ENCODE measurements around the gene KRTAP5-11.

The KRTAP5-11 gene

GRCh38 chr11:71562120-71562519 is 20.6 kb downstream of the KRTAP5-11 start:
- H4K5ac ChIP-seq (ENCODE audit: low read length) = no peak overlapping the region
- no peak overlapping the region for H3K4ac ChIP-seq (ENCODE audit: low read depth, low read length)
- H3K18ac ChIP-seq (ENCODE audit: low read length) = no peak overlapping the region
- H3K56ac ChIP-seq (ENCODE audit: low read length) = no peak overlapping the region
- no peak for DNase-seq
- no peaks in the 10 kb centered on the region for H3K79me1 ChIP-seq (ENCODE audit: low read length)
- H4K8ac ChIP-seq (ENCODE audit: low read depth, low read length) = no peak overlapping the region
- H2BK5ac ChIP-seq (ENCODE audit: low read length) = no peak overlapping the region
- no peak overlapping the region for H3K23ac ChIP-seq (ENCODE audit: low read length)
- no peak overlapping the region for H3K9ac ChIP-seq (ENCODE audit: low read length)
- H3K4me2 ChIP-seq (ENCODE audit: low read length) = no peak overlapping the region
- H2AK5ac ChIP-seq (ENCODE audit: low read length) = no peak overlapping the region
- no peak overlapping the region for H2BK120ac ChIP-seq (ENCODE audit: low read depth, low read length)
- no peaks in the 10 kb centered on the region for H3K36me3 ChIP-seq (ENCODE audit: control insufficient read depth, insufficient read depth, low read length)
- H3K79me2 ChIP-seq (ENCODE audit: control insufficient read depth, insufficient read depth, low read length) = no peaks in the 10 kb centered on the region
- no peaks in the 10 kb centered on the region for H3K27me3 ChIP-seq (ENCODE audit: insufficient read depth, low read length, poor library complexity)
- H3K4me1 ChIP-seq (ENCODE audit: control insufficient read depth, low read depth, low read length) = no peaks in the 10 kb centered on the region
- H3K4me3 ChIP-seq (ENCODE audit: low read length) = no peak overlapping the region
- no peak overlapping the region for H3K27ac ChIP-seq (ENCODE audit: low read depth, low read length)
- H2BK15ac ChIP-seq (replicated peaks; ENCODE audit: low read depth) = no peak overlapping the region

- DNase-seq = no peak
- Histone ChIP-seq H3K4me3 (ENCODE audit: low read length) (no peak overlapping the region), H3K27ac (ENCODE audit: low read depth, low read length) (no peak overlapping the region), H2AK5ac (ENCODE audit: low read length) (no peak overlapping the region), H2BK5ac (ENCODE audit: low read length) (no peak overlapping the region), H3K79me2 (ENCODE audit: control insufficient read depth, insufficient read depth, low read length) (no peaks in the 10 kb centered on the region), H3K23ac (ENCODE audit: low read length) (no peak overlapping the region), H4K8ac (ENCODE audit: low read depth, low read length) (no peak overlapping the region), H2BK120ac (ENCODE audit: low read depth, low read length) (no peak overlapping the region), H4K5ac (ENCODE audit: low read length) (no peak overlapping the region), H3K56ac (ENCODE audit: low read length) (no peak overlapping the region), H3K4me2 (ENCODE audit: low read length) (no peak overlapping the region), H3K18ac (ENCODE audit: low read length) (no peak overlapping the region), H3K36me3 (ENCODE audit: control insufficient read depth, insufficient read depth, low read length) (no peaks in the 10 kb centered on the region), H2BK15ac (replicated peaks; ENCODE audit: low read depth) (no peak overlapping the region), H3K4ac (ENCODE audit: low read depth, low read length) (no peak overlapping the region), H3K9ac (ENCODE audit: low read length) (no peak overlapping the region), H3K4me1 (ENCODE audit: control insufficient read depth, low read depth, low read length) (no peaks in the 10 kb centered on the region), H3K27me3 (ENCODE audit: insufficient read depth, low read length, poor library complexity) (no peaks in the 10 kb centered on the region), H3K79me1 (ENCODE audit: low read length) (no peaks in the 10 kb centered on the region)
- WGBS (ENCODE audit: extremely low coverage, insufficient coverage, low lambda C conversion rate) = no CpG with 5 or more reads among the region's 1 CpG
Measured at GRCh38 chr11:71558996-71559395, 23.7 kb downstream of the KRTAP5-11 start.

- Histone ChIP-seq H2BK15ac (replicated peaks; ENCODE audit: low read depth) (no peak overlapping the region), H3K4me2 (ENCODE audit: low read length) (no peak overlapping the region), H2AK5ac (ENCODE audit: low read length) (no peak overlapping the region), H2BK120ac (ENCODE audit: low read depth, low read length) (no peak overlapping the region), H3K4me3 (ENCODE audit: low read length) (no peak overlapping the region), H3K4ac (ENCODE audit: low read depth, low read length) (no peak overlapping the region), H3K56ac (ENCODE audit: low read length) (no peak overlapping the region), H3K79me1 (ENCODE audit: low read length) (no peaks in the 10 kb centered on the region), H2BK5ac (ENCODE audit: low read length) (no peak overlapping the region), H3K23ac (ENCODE audit: low read length) (no peak overlapping the region), H3K27ac (ENCODE audit: low read depth, low read length) (no peak overlapping the region), H3K79me2 (ENCODE audit: control insufficient read depth, insufficient read depth, low read length) (no peaks in the 10 kb centered on the region), H3K36me3 (ENCODE audit: control insufficient read depth, insufficient read depth, low read length) (no peaks in the 10 kb centered on the region), H3K27me3 (ENCODE audit: insufficient read depth, low read length, poor library complexity) (no peaks in the 10 kb centered on the region), H4K5ac (ENCODE audit: low read length) (no peak overlapping the region), H3K4me1 (ENCODE audit: control insufficient read depth, low read depth, low read length) (no peaks in the 10 kb centered on the region), H3K18ac (ENCODE audit: low read length) (no peak overlapping the region), H3K9ac (ENCODE audit: low read length) (no peak overlapping the region), H4K8ac (ENCODE audit: low read depth, low read length) (no peak overlapping the region)
- DNase-seq = no peak
Measured at GRCh38 chr11:71557257-71557656, 25.4 kb downstream of the KRTAP5-11 start.

- no peak overlapping the region for H2BK15ac ChIP-seq (replicated peaks; ENCODE audit: low read depth)
- no peaks in the 10 kb centered on the region for H3K79me2 ChIP-seq (ENCODE audit: control insufficient read depth, insufficient read depth, low read length)
- H3K4me2 ChIP-seq (ENCODE audit: low read length) = no peak overlapping the region
- no peaks in the 10 kb centered on the region for H3K27me3 ChIP-seq (ENCODE audit: insufficient read depth, low read length, poor library complexity)
- H3K4me3 ChIP-seq (ENCODE audit: low read length) = no peak overlapping the region
- no peak overlapping the region for H3K9ac ChIP-seq (ENCODE audit: low read length)
- no peak overlapping the region for H4K5ac ChIP-seq (ENCODE audit: low read length)
- H3K4ac ChIP-seq (ENCODE audit: low read depth, low read length) = no peak overlapping the region
- no peaks in the 10 kb centered on the region for H3K79me1 ChIP-seq (ENCODE audit: low read length)
- H3K56ac ChIP-seq (ENCODE audit: low read length) = no peak overlapping the region
- no peak overlapping the region for H2BK5ac ChIP-seq (ENCODE audit: low read length)
- H2BK120ac ChIP-seq (ENCODE audit: low read depth, low read length) = no peak overlapping the region
- no peak overlapping the region for H3K23ac ChIP-seq (ENCODE audit: low read length)
- no peak overlapping the region for H2AK5ac ChIP-seq (ENCODE audit: low read length)
- DNase-seq = no peak
- no peak overlapping the region for H3K27ac ChIP-seq (ENCODE audit: low read depth, low read length)
- no peak overlapping the region for H3K18ac ChIP-seq (ENCODE audit: low read length)
- H4K8ac ChIP-seq (ENCODE audit: low read depth, low read length) = no peak overlapping the region
- WGBS (ENCODE audit: extremely low coverage, insufficient coverage, low lambda C conversion rate) = 100% methylated on average over 2 of the region's 4 CpGs
- no peaks in the 10 kb centered on the region for H3K36me3 ChIP-seq (ENCODE audit: control insufficient read depth, insufficient read depth, low read length)
- no peaks in the 10 kb centered on the region for H3K4me1 ChIP-seq (ENCODE audit: control insufficient read depth, low read depth, low read length)
Measured at GRCh38 chr11:71556018-71556417, 26.7 kb downstream of the KRTAP5-11 start.

DNA sequence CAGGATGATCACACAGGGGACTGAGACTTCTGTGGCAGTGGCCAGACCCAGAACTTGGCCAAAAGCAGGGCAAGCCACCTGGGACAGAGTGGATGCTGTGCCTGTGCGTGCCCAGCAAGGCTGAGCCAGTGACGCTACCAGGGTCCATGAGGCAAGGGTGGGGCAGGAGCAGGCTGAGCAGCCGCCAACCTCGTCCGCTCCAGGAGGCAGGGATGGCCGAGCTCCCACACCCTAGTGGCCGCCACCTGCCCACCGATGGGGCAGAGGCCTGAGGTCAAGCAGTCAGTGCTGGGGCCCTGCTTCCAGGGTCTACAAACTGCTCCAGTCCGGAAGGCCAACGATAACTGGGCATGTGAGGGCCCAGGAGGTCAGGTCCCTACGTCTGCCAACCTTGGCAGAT is 27.2 kb downstream of the KRTAP5-11 start:
- Histone ChIP-seq H3K27me3 (ENCODE audit: insufficient read depth, low read length, poor library complexity) (no peaks in the 10 kb centered on the region), H2BK5ac (ENCODE audit: low read length) (no peak overlapping the region), H3K79me2 (ENCODE audit: control insufficient read depth, insufficient read depth, low read length) (no peaks in the 10 kb centered on the region), H2AK5ac (ENCODE audit: low read length) (no peak overlapping the region), H3K23ac (ENCODE audit: low read length) (no peak overlapping the region), H3K9ac (ENCODE audit: low read length) (no peak overlapping the region), H3K79me1 (ENCODE audit: low read length) (no peaks in the 10 kb centered on the region), H3K4me3 (ENCODE audit: low read length) (no peak overlapping the region), H3K4ac (ENCODE audit: low read depth, low read length) (no peak overlapping the region), H3K18ac (ENCODE audit: low read length) (no peak overlapping the region), H2BK15ac (replicated peaks; ENCODE audit: low read depth) (no peak overlapping the region), H4K8ac (ENCODE audit: low read depth, low read length) (no peak overlapping the region), H3K56ac (ENCODE audit: low read length) (no peak overlapping the region), H3K27ac (ENCODE audit: low read depth, low read length) (no peak overlapping the region), H3K4me1 (ENCODE audit: control insufficient read depth, low read depth, low read length) (no peaks in the 10 kb centered on the region), H4K5ac (ENCODE audit: low read length) (no peak overlapping the region), H3K36me3 (ENCODE audit: control insufficient read depth, insufficient read depth, low read length) (no peaks in the 10 kb centered on the region), H2BK120ac (ENCODE audit: low read depth, low read length) (no peak overlapping the region), H3K4me2 (ENCODE audit: low read length) (no peak overlapping the region)
- no peak for DNase-seq
- no CpG with 5 or more reads among the region's 11 CpGs for WGBS (ENCODE audit: extremely low coverage, insufficient coverage, low lambda C conversion rate)

DNA sequence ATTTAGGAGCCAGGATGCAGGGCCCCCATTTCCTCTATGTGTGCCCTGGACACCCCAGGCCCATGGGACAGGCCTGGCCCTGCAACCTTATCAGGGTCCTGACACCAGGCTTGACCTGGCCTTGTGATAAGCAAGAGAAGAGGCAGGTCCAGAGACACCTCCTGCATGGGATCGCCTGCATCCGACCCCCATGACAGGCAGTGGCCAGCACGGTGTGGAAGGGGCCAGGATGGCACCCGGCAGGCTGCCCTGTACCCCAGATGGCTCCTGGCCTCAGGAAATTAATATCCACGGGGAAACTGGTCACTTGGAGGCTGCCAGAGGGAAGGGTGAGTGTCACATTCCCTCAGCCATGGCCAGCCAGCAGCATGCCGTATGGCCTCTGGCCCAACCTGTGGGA is 27.7 kb downstream of the KRTAP5-11 start:
- H3K4me1 ChIP-seq (ENCODE audit: control insufficient read depth, low read depth, low read length) = no peaks in the 10 kb centered on the region
- H4K8ac ChIP-seq (ENCODE audit: low read depth, low read length) = no peak overlapping the region
- H2BK120ac ChIP-seq (ENCODE audit: low read depth, low read length) = no peak overlapping the region
- H3K18ac ChIP-seq (ENCODE audit: low read length) = no peak overlapping the region
- H4K5ac ChIP-seq (ENCODE audit: low read length) = no peak overlapping the region
- H3K27ac ChIP-seq (ENCODE audit: low read depth, low read length) = no peak overlapping the region
- H3K79me2 ChIP-seq (ENCODE audit: control insufficient read depth, insufficient read depth, low read length) = no peaks in the 10 kb centered on the region
- no peak overlapping the region for H3K4me2 ChIP-seq (ENCODE audit: low read length)
- H3K27me3 ChIP-seq (ENCODE audit: insufficient read depth, low read length, poor library complexity) = no peaks in the 10 kb centered on the region
- no peak overlapping the region for H2AK5ac ChIP-seq (ENCODE audit: low read length)
- H3K4ac ChIP-seq (ENCODE audit: low read depth, low read length) = no peak overlapping the region
- no peaks in the 10 kb centered on the region for H3K36me3 ChIP-seq (ENCODE audit: control insufficient read depth, insufficient read depth, low read length)
- H3K9ac ChIP-seq (ENCODE audit: low read length) = no peak overlapping the region
- no peak for DNase-seq
- no CpG with 5 or more reads among the region's 6 CpGs for WGBS (ENCODE audit: extremely low coverage, insufficient coverage, low lambda C conversion rate)
- H3K4me3 ChIP-seq (ENCODE audit: low read length) = no peak overlapping the region
- H3K23ac ChIP-seq (ENCODE audit: low read length) = no peak overlapping the region
- no peak overlapping the region for H2BK15ac ChIP-seq (replicated peaks; ENCODE audit: low read depth)
- no peak overlapping the region for H3K56ac ChIP-seq (ENCODE audit: low read length)
- H3K79me1 ChIP-seq (ENCODE audit: low read length) = no peaks in the 10 kb centered on the region
- H2BK5ac ChIP-seq (ENCODE audit: low read length) = no peak overlapping the region
